RWPE1 (cell line): Measurements from ENCODE around the gene ZNF492.

Experiments used
- CTCF ChIA-PET: fragments of 350-600 bp; sonication (Branson Sonifier 250); formaldehyde crosslinking; extraction: SDS; loops from one replicate; lab custom pipeline; 2021; lab: Yijun Ruan, JAX
- POLR2A ChIA-PET: fragments of 400-600 bp; formaldehyde crosslinking; extraction: SDS; loops from one replicate; lab custom pipeline; 2020; ENCODE audit warnings: antibody characterized with exemption; ENCODE audit not compliant: low non-redundant PET; lab: Yijun Ruan, JAX
- DNase-seq: peaks from one replicate; pipeline ENCODE4 v3.0.0; 2012; ENCODE audit warnings: low spot score
- H3K27ac ChIP-seq: fragments of 450-650 bp; 2 replicates; pipeline ENCODE4 v1.5.1; 2017
- CTCF ChIP-seq: fragments of 450-650 bp; conservative IDR thresholded peaks from 2 replicates; pipeline ENCODE4 v1.5.1; 2017; ENCODE audit warnings: low read depth, mild to moderate bottlenecking

The ZNF492 gene

GRCh38 chr19:22708983-22709382 is 74.9 kb downstream of the ZNF492 start:
- no peak for TF ChIP-seq CTCF
- ChIA-PET POLR2A (no interaction called here), CTCF (no interaction called here)
- no peak for DNase-seq
- H3K27ac ChIP-seq: no peak overlapping the region
